ENCODE data around the gene ABCA2. TPM values are rescaled to one million over a fixed set of nuclear protein-coding genes. Genes with fewer than 3 reads are reported as not detected.

The ABCA2 gene
- total RNA-seq, 1 experiment from 2014 or later, result 22.4 TPM

GRCh38 chr9:137041124-137041523 lies 13.1 kb upstream of the ABCA2 start:
- H3K27ac ChIP-seq (ENCODE audit: insufficient read length, low read depth, low read length), result no peak overlapping the region
- H3K27me3 Mint-ChIP-seq (ENCODE audit: low read depth), result peaks cover 10% of the 10 kb centered on the region
- no peak overlapping the region for H2BK20ac ChIP-seq (ENCODE audit: low read depth, low read length, poor library complexity, severe bottlenecking)
- no peaks in the 10 kb centered on the region for H4K20me1 ChIP-seq (ENCODE audit: control insufficient read depth, insufficient read depth, insufficient read length)
- H3K18ac ChIP-seq (ENCODE audit: insufficient read length, low read depth, low read length), result no peak overlapping the region
- H3T11ph ChIP-seq (ENCODE audit: low read length), result no peak overlapping the region
- no peak overlapping the region for H4K5ac ChIP-seq (ENCODE audit: insufficient read length, low read depth, low read length)
- H3K27me3 ChIP-seq (ENCODE audit: insufficient read depth, low read length), result no peaks in the 10 kb centered on the region; the same call in 1 of the 2 replicates
- no peak overlapping the region for H3K4me2 ChIP-seq (ENCODE audit: insufficient read depth, insufficient read length, low read length)
- H3K4me1 Mint-ChIP-seq, result peaks cover 5 to 6% of the 10 kb centered on the region in 2 experiments
- no peak for DNase-seq
- no peak overlapping the region for H3K14ac ChIP-seq (ENCODE audit: insufficient read depth, low read length)
- H2AK5ac ChIP-seq (ENCODE audit: insufficient read length, low read length), result no peak overlapping the region
- H3K36me3 Mint-ChIP-seq (ENCODE audit: insufficient read depth in 1 of 3, low read depth in 3 of 3), result peaks cover 0 to 14% (median 5%) of the 10 kb centered on the region in 3 experiments; a peak in 5 of 7 replicates
- no peak overlapping the region for H3K27ac Mint-ChIP-seq
- no peak overlapping the region for H2BK5ac ChIP-seq (ENCODE audit: insufficient read length, low read length)
- H3K79me2 ChIP-seq (ENCODE audit: insufficient read depth, low read length), result peaks cover 2% of the 10 kb centered on the region; the same call in 1 of the 2 replicates
- no peaks in the 10 kb centered on the region for H3K4me1 ChIP-seq (ENCODE audit: insufficient read depth, low read length)
- H2BK120ac ChIP-seq (ENCODE audit: low read depth, low read length, poor library complexity, severe bottlenecking), result no peak overlapping the region
- TF ChIP-seq CTCF (conservative IDR thresholded peaks at IDR 0.05), result no peak
- no peaks in the 10 kb centered on the region for H3K9me3 Mint-ChIP-seq
- H3K4me3 Mint-ChIP-seq, result no peak overlapping the region
- no peak overlapping the region for H3K4ac ChIP-seq (ENCODE audit: low read depth, low read length)
- H3K9me3 ChIP-seq (ENCODE audit: control insufficient read depth, low read depth, low read length), result no peaks in the 10 kb centered on the region
- no peak overlapping the region for H4K91ac ChIP-seq (ENCODE audit: insufficient read length, low read depth, low read length)
- no peak overlapping the region for H3K9ac ChIP-seq (ENCODE audit: extremely low read depth, insufficient read length, low read length)
- H2BK15ac ChIP-seq (ENCODE audit: low read depth, low read length), result no peak overlapping the region
- no peak overlapping the region for H2BK12ac ChIP-seq (ENCODE audit: insufficient read length, low read depth, low read length)
- no peak overlapping the region for H2AFZ ChIP-seq (ENCODE audit: low read length)
- no peak overlapping the region for H4K8ac ChIP-seq (replicated peaks; ENCODE audit: insufficient read length, low read depth, low read length)
- H3K56ac ChIP-seq (ENCODE audit: insufficient read length, low read depth, low read length), result no peak overlapping the region
- no CpG with 5 or more reads among the region's 16 CpGs for WGBS (ENCODE audit: extremely low coverage, insufficient read length, low lambda C conversion rate)
- H3K79me1 ChIP-seq (ENCODE audit: insufficient read depth, low read depth, low read length, poor library complexity, severe bottlenecking), result no peaks in the 10 kb centered on the region
- peaks cover 7% of the 10 kb centered on the region for H3K23me2 ChIP-seq (ENCODE audit: insufficient read length, low read depth, low read length, poor library complexity, severe bottlenecking)
- no peak overlapping the region for H3K23ac ChIP-seq (ENCODE audit: insufficient read length, low read depth, low read length)

All from H9 (cell line).